ENCODE measurements around the gene MAGOHB. TPM values are rescaled to one million over a fixed set of nuclear protein-coding genes. Genes with fewer than 3 reads are reported as not detected.

MAGOHB gene
- total and polyA plus RNA-seq, 2 of the 4 experiments (the other 2 are of a cell fraction) = 6.3 to 20.3 TPM

GRCh38 chr12:10590966-10591365 is 22.4 kb downstream of the MAGOHB start:
- no peak overlapping the region for H3K4me2 ChIP-seq (ENCODE audit: low read depth, low read length)
- H3K9ac ChIP-seq (ENCODE audit: low read depth, low read length) = no peak overlapping the region
- H2AK9ac ChIP-seq (replicated peaks; ENCODE audit: low read depth, low read length, poor library complexity) = no peak overlapping the region
- no peak overlapping the region for H2BK120ac ChIP-seq (ENCODE audit: low read depth, low read length)
- H2BK15ac ChIP-seq (ENCODE audit: low read depth, low read length) = no peak overlapping the region
- DNase-seq = no peak
- H3K56ac ChIP-seq (ENCODE audit: extremely low read depth, insufficient read depth, low read length) = no peak overlapping the region
- TF ChIP-seq BHLHE40 (IDR thresholded peaks at IDR 0.05; ENCODE audit: low read depth, low read length) (no peak), SMC3 (IDR thresholded peaks at IDR 0.05; ENCODE audit: low read depth, low read length) (no peak), CEBPB (IDR thresholded peaks at IDR 0.05; ENCODE audit: low read depth, low read length) (no peak), FOS (IDR thresholded peaks at IDR 0.05; ENCODE audit: low read depth, low read length) (no peak), MAZ (IDR thresholded peaks at IDR 0.05; ENCODE audit: borderline replicate concordance, low read depth, low read length) (no peak), NFE2L2 (IDR thresholded peaks at IDR 0.05; ENCODE audit: low read depth, low read length) (no peak), ELK1 (IDR thresholded peaks at IDR 0.05; ENCODE audit: borderline replicate concordance, low read depth, low read length) (no peak), CHD1 (IDR thresholded peaks at IDR 0.05; ENCODE audit: low read depth, low read length) (no peak), CTCF (conservative IDR thresholded peaks at IDR 0.05; ENCODE audit: low read depth, low read length) (no peak), RCOR1 (IDR thresholded peaks at IDR 0.05; ENCODE audit: insufficient replicate concordance, low read length) (no peak), MXI1 (IDR thresholded peaks at IDR 0.05; ENCODE audit: borderline replicate concordance, low read depth, low read length) (no peak), MAFK (IDR thresholded peaks at IDR 0.05; ENCODE audit: low read depth, low read length) (no peak), RFX5 (IDR thresholded peaks at IDR 0.05; ENCODE audit: low read depth, low read length) (no peak), RAD21 (IDR thresholded peaks at IDR 0.05; ENCODE audit: low read length) (no peak), POLR2A (IDR thresholded peaks at IDR 0.05; ENCODE audit: low read depth, low read length) (no peak)
- TF ChIP-seq, protein P1, sequence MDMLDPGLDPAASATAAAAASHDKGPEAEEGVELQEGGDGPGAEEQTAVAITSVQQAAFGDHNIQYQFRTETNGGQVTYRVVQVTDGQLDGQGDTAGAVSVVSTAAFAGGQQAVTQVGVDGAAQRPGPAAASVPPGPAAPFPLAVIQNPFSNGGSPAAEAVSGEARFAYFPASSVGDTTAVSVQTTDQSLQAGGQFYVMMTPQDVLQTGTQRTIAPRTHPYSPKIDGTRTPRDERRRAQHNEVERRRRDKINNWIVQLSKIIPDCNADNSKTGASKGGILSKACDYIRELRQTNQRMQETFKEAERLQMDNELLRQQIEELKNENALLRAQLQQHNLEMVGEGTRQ (IDR thresholded peaks at IDR 0.05; ENCODE audit: low read depth, low read length) = no peak
- H2AFZ ChIP-seq (replicated peaks; ENCODE audit: low read length, poor library complexity) = no peak overlapping the region
- H2BK20ac ChIP-seq (ENCODE audit: low read depth, low read length) = no peak overlapping the region
- ChIA-PET POLR2A (ENCODE audit: unreplicated experiment) (no interaction called here), CTCF (no interaction called here)
- WGBS, 2 experiments (ENCODE audit: extremely low coverage in 2 of 2, insufficient read length in 1 of 2) = no CpG with 5 or more reads among the region's 3 CpGs
- no peaks in the 10 kb centered on the region for H3K27me3 ChIP-seq (ENCODE audit: control insufficient read depth, insufficient read depth, low read length)
- no peak for ATAC-seq (ENCODE audit: low read depth)
- intact Hi-C loops (cut with micrococcal nuclease) (no loop called here), in situ Hi-C loops (cut with MboI; ENCODE audit: low sequenced_read_pairs) (no loop called here), dilution Hi-C loops (cut with HindIII; ENCODE audit: low sequenced_read_pairs, unreplicated experiment) (no loop called here)
- no peak overlapping the region for H3K27ac ChIP-seq (ENCODE audit: insufficient read depth, low read length)
- H4K91ac ChIP-seq (ENCODE audit: insufficient read depth, low read depth, low read length) = no peak overlapping the region
- H3K79me1 ChIP-seq (ENCODE audit: low read depth in 1 of 2, low read length in 2 of 2) = no peaks in the 10 kb centered on the region
- H2BK5ac ChIP-seq (ENCODE audit: low read depth, low read length, poor library complexity, severe bottlenecking) = no peak overlapping the region
- no peaks in the 10 kb centered on the region for H3K9me1 ChIP-seq (ENCODE audit: insufficient read depth, low read length)
- no TSS peak for BruUV-seq (replicated peaks)
- no peak overlapping the region for H3K14ac ChIP-seq (replicated peaks; ENCODE audit: low read depth, low read length)
- H3K36me3 ChIP-seq (ENCODE audit: control insufficient read depth, insufficient read depth, low read length) = 0 out of 2 replicates have a peak, but pooled peaks cover 2% of the 10 kb centered on the region
- H3K4me3 ChIP-seq (ENCODE audit: insufficient read depth, low read depth, low read length) = no peak overlapping the region
- H4K8ac ChIP-seq (ENCODE audit: low read depth in 2 of 2, low read length in 2 of 2) = no peak overlapping the region
- no peaks in the 10 kb centered on the region for H3K9me3 ChIP-seq (ENCODE audit: control insufficient read depth, insufficient read depth, low read length)
- no peak overlapping the region for H2AK5ac ChIP-seq (ENCODE audit: low read depth, low read length)
- no peak overlapping the region for H3K4ac ChIP-seq (ENCODE audit: low read depth, low read length)
- H3K4me1 ChIP-seq (ENCODE audit: control insufficient read depth, insufficient read depth, low read length) = no peaks in the 10 kb centered on the region
- no peak overlapping the region for H3K23ac ChIP-seq (ENCODE audit: low read depth, low read length)
- no peak overlapping the region for H3K18ac ChIP-seq (ENCODE audit: low read depth, low read length)
- H4K5ac ChIP-seq (ENCODE audit: low read depth, low read length) = no peak overlapping the region
- H4K20me1 ChIP-seq (ENCODE audit: insufficient read depth, low read length) = no peaks in the 10 kb centered on the region
